Stimulated activated CD4-positive, alpha-beta T cell treated with anti-CD3 and anti-CD28 coated beads, Interleukin-15, amount 100 ng/mL, for 48 hours (primary cell): ENCODE measurements around the gene HPGDS.
"Not testable (repeated sequence)": the region's sequence is repeated elsewhere in the genome, so short reads cannot be mapped to it uniquely, and the experiment has no call there.

Source experiments
- DNase-seq, 2 donors: peaks; one replicate each; pipeline ENCODE4 v3.0.0-alpha.2; 2020; ENCODE audit warnings: low read depth in 2 of 2

Gene HPGDS

GRCh38 chr4:94357624-94358023 is 15.0 kb upstream of the HPGDS start:
- DNase-seq = no peak

- DNase-seq = no peak
These were observed 13.8 kb upstream of the HPGDS start for GRCh38 chr4:94356444-94356843.

GRCh38 chr4:94354474-94354896 is 11.8 kb upstream of the HPGDS start:
- no peak for DNase-seq

GRCh38 chr4:94352996-94353395 is 10.4 kb upstream of the HPGDS start:
- DNase-seq = no peak

GRCh38 chr4:94352163-94352562 is 9.5 kb upstream of the HPGDS start:
- DNase-seq = no peak

- DNase-seq = no peak
These were observed 8.7 kb upstream of the HPGDS start for GRCh38 chr4:94351319-94351718.

GRCh38 chr4:94350095-94350494 is 7.5 kb upstream of the HPGDS start:
- no peak for DNase-seq

- DNase-seq = no peak
These were observed 6.6 kb upstream of the HPGDS start for GRCh38 chr4:94349193-94349592.

- DNase-seq = no peak
These were observed 6.0 kb upstream of the HPGDS start for GRCh38 chr4:94348666-94349065.

- DNase-seq = no peak
These were observed 3.9 kb upstream of the HPGDS start for GRCh38 chr4:94346541-94346940.

GRCh38 chr4:94345969-94346368 is 3.3 kb upstream of the HPGDS start:
- no peak for DNase-seq

- no peak for DNase-seq
These were observed 2.6 kb upstream of the HPGDS start for GRCh38 chr4:94345266-94345665.

- no peak for DNase-seq
These were observed 1.8 kb upstream of the HPGDS start for GRCh38 chr4:94344457-94344856.

GRCh38 chr4:94341481-94342370 is 910 bp downstream of the HPGDS start:
- DNase-seq = no peak

GRCh38 chr4:94339779-94340178 is 2.9 kb downstream of the HPGDS start:
- DNase-seq = no peak

GRCh38 chr4:94338681-94339351 is 3.8 kb downstream of the HPGDS start:
- DNase-seq = no peak

GRCh38 chr4:94336791-94337190 is 5.8 kb downstream of the HPGDS start:
- DNase-seq = not testable (repeated sequence)

GRCh38 chr4:94336303-94336702 is 6.3 kb downstream of the HPGDS start:
- DNase-seq = no peak

- DNase-seq = no peak
These were observed 7.7 kb downstream of the HPGDS start for GRCh38 chr4:94334962-94335361.

- DNase-seq = no peak
These were observed 8.2 kb downstream of the HPGDS start for GRCh38 chr4:94334476-94334875.

- DNase-seq = no peak
These were observed 8.8 kb downstream of the HPGDS start for GRCh38 chr4:94333866-94334265.

GRCh38 chr4:94332983-94333590 is 9.5 kb downstream of the HPGDS start:
- no peak for DNase-seq

GRCh38 chr4:94329933-94330332 is 12.7 kb downstream of the HPGDS start:
- no peak for DNase-seq
